ENCODE data around the gene LRBA.
"Not testable (repeated sequence)": the region's sequence is repeated elsewhere in the genome, so short reads cannot be mapped to it uniquely, and the experiment has no call there.

Gene LRBA

GRCh38 chr4:150540536-150540935, 474.5 kb downstream of the LRBA start:
- DNase-seq (ENCODE audit: low spot score), result no peak
- no peak for TF ChIP-seq CTCF (IDR thresholded peaks at IDR 0.05; ENCODE audit: borderline replicate concordance, control extremely low read depth, extremely low read depth, insufficient read depth, missing control alignments)
- in situ Hi-C loops (cut with MboI; ENCODE audit: low sequenced_read_pairs, unreplicated experiment), result no loop called here

DNA sequence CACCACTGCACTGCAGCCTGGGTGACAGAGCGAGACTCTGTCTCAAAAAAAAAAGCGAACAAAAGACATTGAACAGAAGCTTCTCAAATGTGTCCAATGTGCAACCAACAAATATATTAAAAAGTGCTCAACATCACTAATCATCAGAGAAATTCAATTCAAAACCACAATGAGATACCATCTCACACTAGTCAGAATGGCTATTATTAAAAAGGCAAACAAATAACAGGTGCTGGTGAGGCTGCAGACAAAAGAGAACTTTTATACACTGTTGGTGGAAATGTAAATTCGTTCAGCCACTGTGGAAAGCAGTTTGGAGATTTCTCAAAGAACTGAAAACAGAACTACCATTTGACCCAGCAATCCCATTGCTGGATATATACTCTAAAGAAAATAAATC, 477.2 kb downstream of the LRBA start:
- DNase-seq (ENCODE audit: low spot score); in situ Hi-C loops (cut with MboI; ENCODE audit: low sequenced_read_pairs, unreplicated experiment): not testable (repeated sequence)

- no peak for DNase-seq (ENCODE audit: low spot score)
- no peak for TF ChIP-seq CTCF (IDR thresholded peaks at IDR 0.05; ENCODE audit: borderline replicate concordance, control extremely low read depth, extremely low read depth, insufficient read depth, missing control alignments)
- in situ Hi-C loops (cut with MboI; ENCODE audit: low sequenced_read_pairs, unreplicated experiment), result no loop called here
Observed at GRCh38 chr4:150534818-150535217, 480.3 kb downstream of the LRBA start.

DNA sequence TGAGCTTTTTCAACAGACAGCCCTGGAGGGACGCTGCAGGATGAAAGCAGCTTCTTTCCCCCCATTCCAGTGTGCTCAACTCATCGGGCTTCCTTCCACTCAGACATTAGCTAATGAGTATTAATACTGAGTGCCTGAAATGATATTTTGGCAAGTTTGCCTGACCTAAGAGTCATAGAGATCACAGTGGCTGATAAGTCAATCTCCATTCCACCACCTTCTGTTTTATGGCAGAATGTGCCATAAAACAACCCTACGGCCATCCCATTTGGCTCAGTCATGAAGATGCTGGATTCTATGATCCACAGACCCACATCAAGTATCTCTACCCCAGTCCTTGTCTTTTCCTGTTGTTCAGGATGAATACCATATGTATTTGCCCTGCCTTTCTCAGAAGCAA, 481.4 kb downstream of the LRBA start:
- in situ Hi-C loops (cut with MboI; ENCODE audit: low sequenced_read_pairs, unreplicated experiment), result no loop called here
- DNase-seq (ENCODE audit: low spot score), result no peak
- no peak for TF ChIP-seq CTCF (IDR thresholded peaks at IDR 0.05; ENCODE audit: borderline replicate concordance, control extremely low read depth, extremely low read depth, insufficient read depth, missing control alignments)

- DNase-seq (ENCODE audit: low spot score), result no peak
- no peak for TF ChIP-seq CTCF (IDR thresholded peaks at IDR 0.05; ENCODE audit: borderline replicate concordance, control extremely low read depth, extremely low read depth, insufficient read depth, missing control alignments)
- in situ Hi-C loops (cut with MboI; ENCODE audit: low sequenced_read_pairs, unreplicated experiment), result no loop called here
Observed at GRCh38 chr4:150525321-150525868, 489.7 kb downstream of the LRBA start.

DNA sequence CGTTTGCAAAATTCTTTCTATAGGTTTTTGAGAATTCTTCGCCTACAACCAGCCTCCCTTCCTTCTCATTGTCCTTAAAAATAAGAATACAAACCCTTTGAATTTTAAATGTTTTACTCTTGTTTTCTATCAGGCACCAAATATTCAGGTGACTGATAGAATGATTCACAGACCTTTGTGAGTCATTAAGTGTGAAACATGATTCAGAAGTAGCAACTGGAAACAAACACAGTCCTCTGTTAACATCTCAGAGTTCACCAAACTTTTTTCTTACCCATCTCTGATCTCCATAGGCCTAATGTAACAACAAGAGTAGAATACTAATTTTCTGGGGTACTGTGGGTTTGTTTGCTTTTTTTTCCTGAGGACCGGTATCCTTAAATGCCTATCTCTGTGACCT, 496.5 kb downstream of the LRBA start:
- no peak for TF ChIP-seq CTCF (IDR thresholded peaks at IDR 0.05; ENCODE audit: borderline replicate concordance, control extremely low read depth, extremely low read depth, insufficient read depth, missing control alignments)
- in situ Hi-C loops (cut with MboI; ENCODE audit: low sequenced_read_pairs, unreplicated experiment), result no loop called here
- no peak for DNase-seq (ENCODE audit: low spot score)

GRCh38 chr4:150515135-150515534, 499.9 kb downstream of the LRBA start:
- in situ Hi-C loops (cut with MboI; ENCODE audit: low sequenced_read_pairs, unreplicated experiment), result no loop called here
- no peak for DNase-seq (ENCODE audit: low spot score)
- no peak for TF ChIP-seq CTCF (IDR thresholded peaks at IDR 0.05; ENCODE audit: borderline replicate concordance, control extremely low read depth, extremely low read depth, insufficient read depth, missing control alignments)
